ENCODE results near the gene ASTL.

ASTL gene

GRCh38 chr2:96109361-96109680 lies 29.0 kb downstream of the ASTL start:
- TF ChIP-seq CTCF (conservative IDR thresholded peaks at IDR 0.05; ENCODE audit: low read depth, low read length) = no peak
- no peaks in the 10 kb centered on the region for H4K20me1 ChIP-seq (ENCODE audit: insufficient read depth)
- no peaks in the 10 kb centered on the region for H3K36me3 ChIP-seq (ENCODE audit: insufficient read depth)
- H3K4me2 ChIP-seq = no peak overlapping the region
- no peaks in the 10 kb centered on the region for H3K79me2 ChIP-seq (ENCODE audit: insufficient read depth, low read depth)
- no peak overlapping the region for H3K9ac ChIP-seq
- peaks cover 3% of the 10 kb centered on the region; the same call in 1 of the 2 replicates for H3K27me3 ChIP-seq (ENCODE audit: insufficient read depth, low read depth)
- no peak overlapping the region for H3K4me3 ChIP-seq (IDR thresholded peaks at IDR 0.05; ENCODE audit: insufficient read depth, low read depth, low read length)
- H3K4me1 ChIP-seq (ENCODE audit: low read depth, poor library complexity, severe bottlenecking) = no peaks in the 10 kb centered on the region
- H3K27ac ChIP-seq = no peak overlapping the region
- no peak overlapping the region for H2AFZ ChIP-seq (ENCODE audit: low read depth)

- peaks cover 3% of the 10 kb centered on the region; the same call in 1 of the 2 replicates for H3K27me3 ChIP-seq (ENCODE audit: insufficient read depth, low read depth)
- H3K4me2 ChIP-seq = no peak overlapping the region
These were observed 29.6 kb downstream of the ASTL start for GRCh38 chr2:96108541-96109360.

GRCh38 chr2:96108151-96108540 lies 30.2 kb downstream of the ASTL start:
- H3K36me3 ChIP-seq (ENCODE audit: insufficient read depth) = no peaks in the 10 kb centered on the region
- H3K27me3 ChIP-seq (ENCODE audit: insufficient read depth, low read depth) = peaks cover 3% of the 10 kb centered on the region; the same call in 1 of the 2 replicates
- H3K27ac ChIP-seq = no peak overlapping the region
- no peak overlapping the region for H3K4me2 ChIP-seq
- no peaks in the 10 kb centered on the region for H3K79me2 ChIP-seq (ENCODE audit: insufficient read depth, low read depth)
- H3K9ac ChIP-seq = no peak overlapping the region
- no peaks in the 10 kb centered on the region for H4K20me1 ChIP-seq (ENCODE audit: insufficient read depth)
- TF ChIP-seq CTCF (conservative IDR thresholded peaks at IDR 0.05; ENCODE audit: low read depth, low read length) = no peak
- H3K4me3 ChIP-seq (IDR thresholded peaks at IDR 0.05; ENCODE audit: insufficient read depth, low read depth, low read length) = no peak overlapping the region
- no peak overlapping the region for H2AFZ ChIP-seq (ENCODE audit: low read depth)
- no peaks in the 10 kb centered on the region for H3K4me1 ChIP-seq (ENCODE audit: low read depth, poor library complexity, severe bottlenecking)

More at GRCh38 chr2:96108541-96109360, 29.6 kb downstream of the ASTL start:
- Histone ChIP-seq H3K36me3 (ENCODE audit: insufficient read depth) (no peaks in the 10 kb centered on the region), H3K9ac (no peak overlapping the region), H3K4me3 (IDR thresholded peaks at IDR 0.05; ENCODE audit: insufficient read depth, low read depth, low read length) (no peak overlapping the region), H3K4me1 (ENCODE audit: low read depth, poor library complexity, severe bottlenecking) (no peaks in the 10 kb centered on the region), H2AFZ (ENCODE audit: low read depth) (no peak overlapping the region), H4K20me1 (ENCODE audit: insufficient read depth) (no peaks in the 10 kb centered on the region), H3K27ac (no peak overlapping the region), H3K79me2 (ENCODE audit: insufficient read depth, low read depth) (no peaks in the 10 kb centered on the region)
- TF ChIP-seq CTCF (conservative IDR thresholded peaks at IDR 0.05; ENCODE audit: low read depth, low read length) = no peak

GRCh38 chr2:96107708-96108065 lies 30.6 kb downstream of the ASTL start:
- H3K9ac ChIP-seq = no peak overlapping the region
- no peak for TF ChIP-seq CTCF (conservative IDR thresholded peaks at IDR 0.05; ENCODE audit: low read depth, low read length)
- no peak overlapping the region for H3K4me2 ChIP-seq

More at GRCh38 chr2:96107708-96108065, 30.6 kb downstream of the ASTL start:
- H2AFZ ChIP-seq (ENCODE audit: low read depth) = no peak overlapping the region
- no peak overlapping the region for H3K27ac ChIP-seq
- no peaks in the 10 kb centered on the region for H3K79me2 ChIP-seq (ENCODE audit: insufficient read depth, low read depth)
- no peaks in the 10 kb centered on the region for H4K20me1 ChIP-seq (ENCODE audit: insufficient read depth)
- no peaks in the 10 kb centered on the region for H3K36me3 ChIP-seq (ENCODE audit: insufficient read depth)
- H3K27me3 ChIP-seq (ENCODE audit: insufficient read depth, low read depth) = peaks cover 3% of the 10 kb centered on the region; the same call in 1 of the 2 replicates
- H3K4me1 ChIP-seq (ENCODE audit: low read depth, poor library complexity, severe bottlenecking) = no peaks in the 10 kb centered on the region
- H3K4me3 ChIP-seq (IDR thresholded peaks at IDR 0.05; ENCODE audit: insufficient read depth, low read depth, low read length) = no peak overlapping the region

All from KMS-11 (cell line).